HG02623 (cell line): ENCODE data around the gene CLDN22.

Experiments used
- ATAC-seq: cut with Tn5 transposase; IDR thresholded peaks from one replicate; pipeline ENCODE4 v1.9.1; 2021; ENCODE audit warnings: moderate library complexity; ENCODE audit not compliant: unreplicated experiment

Gene CLDN22

GRCh38 chr4:183285886-183286285 lies 34.2 kb downstream of the CLDN22 start:
- no peak for ATAC-seq

DNA sequence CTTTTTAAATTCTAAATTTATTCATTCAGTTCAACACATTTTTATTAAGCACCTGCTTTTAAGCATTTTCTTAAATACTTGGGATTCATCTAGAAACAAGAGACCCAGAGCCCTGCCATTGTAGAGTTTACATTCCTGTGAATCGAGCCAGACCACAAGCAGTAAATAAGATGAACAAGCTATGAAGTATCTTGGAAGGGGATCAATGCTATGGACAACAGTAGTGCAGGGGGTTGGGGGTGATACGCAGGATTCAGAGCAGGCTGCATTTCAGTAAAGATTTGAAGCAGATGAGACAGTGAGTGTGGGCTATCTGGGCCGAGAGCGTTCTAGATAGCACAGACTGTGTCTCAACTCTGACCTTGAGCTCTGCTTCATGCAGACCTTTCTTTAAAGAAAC lies 35.1 kb downstream of the CLDN22 start:
- ATAC-seq: no peak

DNA sequence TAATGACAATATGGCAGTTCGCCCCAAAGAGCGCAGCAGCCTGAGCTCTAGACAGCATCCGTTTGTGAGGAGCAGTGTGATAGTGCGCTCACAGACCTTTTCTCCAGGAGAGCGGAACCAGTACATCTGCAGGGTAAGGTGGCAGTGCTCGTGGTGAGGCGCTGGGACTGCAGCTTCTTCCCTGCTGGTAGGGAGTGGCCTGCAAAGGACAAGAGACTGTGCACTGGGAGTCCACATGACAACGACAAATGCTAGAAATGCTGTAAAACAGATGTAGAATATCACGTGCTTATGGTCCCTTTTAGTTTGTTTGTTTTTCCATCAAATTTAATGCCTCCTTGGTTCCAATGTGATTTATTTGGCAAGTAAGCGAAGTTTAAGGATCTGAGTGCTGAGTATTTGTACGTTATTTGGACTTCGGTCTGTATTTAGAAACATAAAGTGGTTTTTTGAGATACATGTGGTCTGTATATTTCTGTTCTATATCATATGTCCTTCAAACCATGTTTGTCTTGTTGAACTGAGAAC lies 35.8 kb downstream of the CLDN22 start:
- no peak for ATAC-seq

GRCh38 chr4:183276106-183276505 lies 44.0 kb downstream of the CLDN22 start:
- ATAC-seq: no peak

GRCh38 chr4:183272384-183272783 lies 47.7 kb downstream of the CLDN22 start:
- no peak for ATAC-seq

GRCh38 chr4:183268556-183268955 lies 51.5 kb downstream of the CLDN22 start:
- no peak for ATAC-seq
